CD4-positive, alpha-beta T cell treated with Interleukin-4 for 4 hours (primary cell): ENCODE data around the gene ARHGEF18.
A peak's percentile ranks its signal among the peaks of the same experiment; 100 is the strongest.
"Not testable (repeated sequence)": the region's sequence is repeated elsewhere in the genome, so short reads cannot be mapped to it uniquely, and the experiment has no call there.

Experiments
- DNase-seq: peaks from one replicate; pipeline ENCODE4 v3.0.0-alpha.2; 2020

The ARHGEF18 gene

DNA sequence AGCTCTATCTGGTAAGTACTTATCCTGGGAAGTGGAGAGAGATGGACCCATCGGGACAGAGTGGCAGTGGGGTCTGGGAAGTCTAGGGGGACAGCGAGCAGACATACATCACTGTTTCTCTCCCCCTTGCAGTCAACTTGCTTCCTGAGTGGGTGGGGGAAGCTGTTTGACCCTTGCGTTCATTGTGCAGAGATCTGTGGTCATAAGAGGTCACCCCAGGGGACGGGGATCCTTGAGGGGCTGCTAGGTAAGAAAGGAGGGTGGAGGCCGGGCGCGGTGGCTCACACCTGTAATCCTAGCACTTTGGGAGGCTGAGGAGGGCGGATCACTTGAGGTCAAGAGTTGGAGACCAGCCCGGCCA lies 474 bp downstream of the ARHGEF18 start:
- no peak for DNase-seq

- peak; percentile 73 for DNase-seq
Observed at GRCh38 chr19:7349961-7350711, 1.4 kb downstream of the ARHGEF18 start.

- no peak for DNase-seq
Observed at GRCh38 chr19:7351861-7352260, 3.1 kb downstream of the ARHGEF18 start.

DNA sequence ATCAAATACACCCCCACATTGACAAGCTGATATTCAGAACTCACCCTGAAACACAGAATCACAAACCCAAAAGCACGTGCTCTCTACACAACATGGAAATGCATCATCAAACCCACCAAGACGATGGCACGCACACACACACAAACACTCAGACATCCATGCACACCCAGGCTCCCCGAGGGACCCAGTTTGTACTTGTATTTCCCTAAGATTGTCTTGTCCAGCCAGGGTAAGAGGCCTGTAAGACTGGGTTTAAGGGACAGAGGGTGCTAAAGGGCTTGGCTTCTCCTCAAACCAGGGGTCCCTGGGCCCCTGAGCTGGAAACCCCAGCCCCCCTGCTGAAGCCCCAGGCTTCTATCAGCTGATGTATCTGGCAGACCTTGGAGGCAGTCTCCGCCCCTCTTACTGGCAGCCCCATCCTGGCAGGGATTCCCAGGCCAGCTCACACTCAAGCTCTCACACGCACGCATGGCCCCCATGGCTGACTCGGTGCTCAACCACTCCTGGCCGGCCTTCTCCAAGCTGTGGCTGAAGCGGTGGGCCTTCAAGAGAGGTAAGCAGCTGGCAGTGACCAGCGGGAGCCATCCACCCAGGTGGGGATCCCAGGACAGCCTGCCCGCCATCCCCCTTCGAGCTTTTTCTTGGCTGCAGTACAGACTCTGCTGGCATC lies 6.5 kb downstream of the ARHGEF18 start:
- no peak for DNase-seq

- DNase-seq = no peak
Observed at GRCh38 chr19:7355871-7356270, 7.1 kb downstream of the ARHGEF18 start.

DNA sequence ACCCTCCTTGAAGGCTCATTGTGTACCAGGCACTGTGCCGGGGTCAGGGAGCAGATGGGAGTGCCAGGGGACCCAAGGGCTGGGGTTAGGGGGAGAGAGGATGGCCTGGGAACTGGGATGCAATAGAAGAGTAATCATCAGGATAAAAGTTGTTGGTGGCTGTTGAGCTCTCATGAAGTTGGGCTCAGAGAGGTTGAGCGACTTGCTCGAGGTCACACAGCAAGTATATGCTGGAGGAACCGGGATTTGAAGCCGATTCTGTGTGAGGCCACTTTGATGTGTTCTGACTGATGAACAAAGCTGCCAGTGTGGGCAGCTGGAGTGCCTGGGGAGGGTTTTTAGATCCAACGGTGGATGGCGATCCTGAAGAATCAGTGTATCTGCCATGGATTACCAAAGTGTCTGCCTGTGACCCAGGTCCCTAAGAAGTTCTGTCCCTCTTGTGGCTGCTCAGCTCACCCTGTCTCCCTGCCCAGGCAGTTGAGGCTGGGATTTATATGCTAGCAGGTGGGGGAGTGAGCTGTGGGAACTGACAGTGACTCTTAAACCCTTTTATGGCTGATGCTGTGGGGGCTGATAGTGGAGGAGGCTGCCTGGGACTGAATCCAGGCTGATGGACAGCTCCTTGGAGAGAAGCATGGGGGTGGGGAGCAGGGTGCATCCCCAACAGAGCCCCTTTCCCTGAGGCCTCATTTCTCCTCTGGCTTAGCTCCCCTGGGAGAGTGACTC lies 8.3 kb downstream of the ARHGEF18 start:
- DNase-seq = no peak

GRCh38 chr19:7358102-7358597 lies 9.4 kb downstream of the ARHGEF18 start:
- DNase-seq = no peak

GRCh38 chr19:7360393-7360984 lies 11.8 kb downstream of the ARHGEF18 start:
- no peak for DNase-seq

- DNase-seq = no peak
Observed at GRCh38 chr19:7363225-7363624, 14.5 kb downstream of the ARHGEF18 start.

DNA sequence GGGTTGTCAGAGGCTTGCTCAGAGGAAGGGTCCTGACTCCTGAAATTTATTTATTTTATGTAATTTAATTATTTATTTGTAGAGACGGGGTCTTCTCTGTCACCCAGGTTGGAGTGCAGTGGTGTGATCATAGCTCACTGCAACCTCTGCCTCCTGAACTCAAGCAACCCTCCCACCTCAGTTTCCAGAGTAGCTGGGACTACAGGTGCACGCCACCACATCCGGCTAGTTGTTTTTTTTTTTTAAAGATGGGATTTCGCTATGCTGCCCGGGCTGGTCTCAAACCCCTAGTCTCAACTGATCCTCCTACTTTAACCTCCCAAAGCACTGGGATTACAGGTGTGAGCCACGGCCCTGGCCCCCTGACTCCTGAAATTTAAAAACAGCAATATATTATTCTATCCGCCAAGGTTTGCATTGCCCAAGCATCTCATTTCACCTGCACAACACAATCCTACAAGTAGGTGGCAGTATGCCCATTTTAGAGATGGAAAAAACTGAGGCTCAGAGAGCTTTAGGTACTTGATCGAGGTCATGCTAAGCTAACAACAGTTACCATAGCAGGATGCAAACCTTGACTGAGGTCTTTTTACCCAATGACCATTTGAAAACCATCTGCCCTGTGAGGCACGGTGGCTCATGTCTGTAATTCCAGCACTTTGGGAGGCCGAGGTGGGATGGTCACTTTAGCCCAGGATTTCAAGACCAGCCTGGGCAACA lies 18.1 kb downstream of the ARHGEF18 start:
- DNase-seq = peak; percentile 53

DNA sequence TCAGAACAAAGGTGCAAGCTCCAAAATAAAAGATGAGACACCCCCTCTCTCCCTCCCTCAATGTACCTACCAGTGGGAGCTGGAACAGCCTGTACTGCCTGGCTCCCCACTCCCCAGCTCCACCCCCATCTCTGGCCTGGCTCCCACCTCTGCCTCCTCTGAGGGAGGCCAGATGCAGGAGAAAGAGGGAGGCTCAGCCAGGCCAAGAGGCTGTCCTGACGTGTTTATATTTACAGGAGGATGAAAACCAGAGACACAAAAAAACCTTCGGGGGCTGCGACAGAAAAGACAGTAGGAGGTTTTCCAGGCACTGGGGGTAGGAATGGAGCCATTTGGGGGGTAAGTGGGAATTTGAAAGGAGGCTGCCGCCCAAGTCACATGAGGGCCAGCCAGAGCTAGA lies 19.7 kb downstream of the ARHGEF18 start:
- DNase-seq = no peak

- not testable (repeated sequence) for DNase-seq
Observed at GRCh38 chr19:7368866-7369265, 20.1 kb downstream of the ARHGEF18 start.

DNA sequence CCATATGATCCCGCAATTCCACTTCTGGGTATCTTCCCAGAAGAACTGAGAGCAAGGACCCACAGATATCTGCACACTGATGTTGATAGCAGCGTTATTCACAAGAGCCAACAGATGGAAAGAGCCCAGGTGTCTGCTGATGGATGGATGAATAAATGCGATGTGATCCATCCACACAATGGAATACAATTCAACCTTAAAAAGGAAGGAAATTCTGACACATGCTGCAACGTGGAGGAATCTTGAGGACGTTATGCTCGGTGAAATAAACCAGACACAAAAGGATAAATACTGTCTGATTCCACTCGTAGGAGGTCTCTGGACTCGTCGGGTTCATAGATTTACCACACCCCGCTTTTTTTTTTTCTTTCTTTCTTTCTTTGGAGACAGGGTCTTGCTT lies 21.8 kb downstream of the ARHGEF18 start:
- no peak for DNase-seq

- DNase-seq = no peak
Observed at GRCh38 chr19:7371001-7371400, 22.3 kb downstream of the ARHGEF18 start.

GRCh38 chr19:7372810-7373209 lies 24.1 kb downstream of the ARHGEF18 start:
- no peak for DNase-seq

DNA sequence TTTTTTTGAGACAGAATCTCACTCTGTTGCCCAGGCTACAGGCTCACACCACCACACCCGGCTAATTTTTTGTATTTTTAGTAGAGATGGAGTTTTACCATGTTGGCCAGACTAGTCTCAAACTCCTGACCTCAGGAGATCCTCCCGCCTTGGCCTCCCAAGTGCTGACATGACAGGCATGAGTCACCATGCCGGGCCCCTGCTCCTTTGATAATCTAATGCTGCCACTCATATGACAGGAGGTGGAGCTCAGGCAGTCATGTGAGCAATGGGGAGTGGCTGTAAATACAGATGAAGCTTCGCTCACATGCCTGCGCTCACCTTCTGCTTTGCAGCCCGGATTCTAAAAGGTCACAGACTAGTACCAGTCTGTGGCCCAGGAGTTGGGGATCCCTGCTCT lies 25.1 kb downstream of the ARHGEF18 start:
- no peak for DNase-seq

DNA sequence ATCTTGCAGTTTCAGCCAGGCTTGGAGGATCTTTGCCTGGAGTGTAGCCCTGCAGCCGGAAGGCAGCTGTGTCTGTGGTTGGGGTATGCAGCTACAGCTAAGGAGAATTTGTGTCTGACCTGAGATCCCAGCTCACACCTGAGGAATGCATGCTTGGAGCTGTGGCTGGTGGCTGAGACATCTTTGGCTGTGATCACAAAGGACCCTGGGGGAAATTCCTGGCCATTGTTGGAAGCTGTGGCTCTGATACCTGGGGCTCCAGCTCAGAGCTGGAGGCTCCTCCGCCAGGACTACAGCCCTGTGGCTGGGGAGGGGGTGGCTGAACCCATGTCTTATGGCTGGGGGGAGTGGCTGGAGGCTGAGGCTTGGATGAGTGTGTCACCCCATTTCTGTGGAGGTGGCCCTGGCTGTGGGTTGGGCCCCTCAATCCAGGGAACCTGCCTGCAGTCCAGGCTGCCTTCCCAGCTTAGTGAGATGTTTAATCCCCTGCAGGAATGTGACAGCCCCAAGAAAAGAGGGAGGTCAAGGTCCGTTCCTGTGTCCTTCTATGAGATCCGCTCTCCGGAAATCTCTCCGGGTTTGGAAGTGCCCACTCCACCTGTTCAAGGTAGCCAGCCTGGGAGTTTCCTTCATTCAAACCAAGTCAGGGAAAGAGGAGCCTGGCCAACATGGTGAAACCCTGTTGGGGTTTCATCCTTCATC lies 27.6 kb downstream of the ARHGEF18 start:
- no peak for DNase-seq

- no peak for DNase-seq
Observed at GRCh38 chr19:7377196-7377595, 28.5 kb downstream of the ARHGEF18 start.

- no peak for DNase-seq
Observed at GRCh38 chr19:7381073-7381390, 32.3 kb downstream of the ARHGEF18 start.

GRCh38 chr19:7382694-7383093 lies 34.0 kb downstream of the ARHGEF18 start:
- no peak for DNase-seq

- DNase-seq = no peak
Observed at GRCh38 chr19:7383284-7383683, 34.5 kb downstream of the ARHGEF18 start.

GRCh38 chr19:7385062-7385461 lies 36.3 kb downstream of the ARHGEF18 start:
- DNase-seq = no peak
